ENCODE measurements around the gene SND1. TPM values are rescaled to one million over a fixed set of nuclear protein-coding genes. Genes with fewer than 3 reads are reported as not detected.

Gene SND1
- total RNA-seq, 1 experiment from 2014 or later: 274 TPM

- Histone ChIP-seq H3K4me3 (ENCODE audit: low read depth, low read length) (no peak overlapping the region), H3K4me1 (peaks cover 46% of the 10 kb centered on the region), H3K9me3 (no peaks in the 10 kb centered on the region), H3K27me3 (replicated peaks; ENCODE audit: control insufficient read depth, insufficient read depth, low read length) (no peaks in the 10 kb centered on the region), H3K36me3 (ENCODE audit: control insufficient read depth, insufficient read depth, low read length) (no peaks in the 10 kb centered on the region)
- Mint-ChIP-seq H3K9me3 (ENCODE audit: unreplicated experiment) (no peaks in the 10 kb centered on the region), H3K27ac (ENCODE audit: unreplicated experiment) (no peak overlapping the region), H3K4me3 (ENCODE audit: unreplicated experiment) (no peak overlapping the region), H3K36me3 (ENCODE audit: insufficient read depth, unreplicated experiment) (peaks cover 23% of the 10 kb centered on the region), H3K4me1 (ENCODE audit: low read depth, unreplicated experiment) (peaks cover 19% of the 10 kb centered on the region), H3K27me3 (ENCODE audit: insufficient read depth, unreplicated experiment) (no peaks in the 10 kb centered on the region)
- CTCF ChIA-PET: interaction anchor here (0.8 kb wide), 1 partner anchor 295 kb away, joined by 4 read pairs; no protein-coding TSS in a partner anchor
- intact Hi-C loops (cut with micrococcal nuclease; ENCODE audit: unreplicated experiment): no loop called here
- POLR2A ChIA-PET: no interaction called here
- no peak for TF ChIP-seq CTCF (IDR thresholded peaks at IDR 0.05; ENCODE audit: insufficient read depth in 1 of 2, low read depth in 1 of 2, low read length in 1 of 2, severe bottlenecking in 1 of 2, unreplicated experiment in 1 of 2)
- no TSS peak for BruUV-seq (replicated peaks)
- DNase-seq: no peak
Observed at GRCh38 chr7:127914693-127915092, 262.7 kb downstream of the SND1 start.

- Histone ChIP-seq H3K9me3 (no peaks in the 10 kb centered on the region), H3K36me3 (ENCODE audit: control insufficient read depth, insufficient read depth, low read length) (no peaks in the 10 kb centered on the region), H3K4me3 (ENCODE audit: low read depth, low read length) (no peak overlapping the region), H3K27me3 (replicated peaks; ENCODE audit: control insufficient read depth, insufficient read depth, low read length) (no peaks in the 10 kb centered on the region), H3K4me1 (peaks cover 38% of the 10 kb centered on the region)
- BruUV-seq (replicated peaks): no TSS peak
- Mint-ChIP-seq H3K9me3 (ENCODE audit: unreplicated experiment) (no peaks in the 10 kb centered on the region), H3K4me3 (ENCODE audit: unreplicated experiment) (no peak overlapping the region), H3K27ac (ENCODE audit: unreplicated experiment) (no peak overlapping the region), H3K27me3 (ENCODE audit: insufficient read depth, unreplicated experiment) (no peaks in the 10 kb centered on the region), H3K36me3 (ENCODE audit: insufficient read depth, unreplicated experiment) (peaks cover 10% of the 10 kb centered on the region), H3K4me1 (ENCODE audit: low read depth, unreplicated experiment) (peaks cover 10% of the 10 kb centered on the region)
- CTCF ChIA-PET: no interaction called here
- POLR2A ChIA-PET: no interaction called here
- intact Hi-C loops (cut with micrococcal nuclease; ENCODE audit: unreplicated experiment): no loop called here
- TF ChIP-seq CTCF (IDR thresholded peaks at IDR 0.05; ENCODE audit: insufficient read depth in 1 of 2, low read depth in 1 of 2, low read length in 1 of 2, severe bottlenecking in 1 of 2, unreplicated experiment in 1 of 2): no peak
- DNase-seq: peak in 1 of 2 experiments; percentile 9
Observed at GRCh38 chr7:127916735-127917134, 264.7 kb downstream of the SND1 start.

- ChIA-PET POLR2A (no interaction called here), CTCF (no interaction called here)
- Histone ChIP-seq H3K36me3 (ENCODE audit: control insufficient read depth, insufficient read depth, low read length) (no peaks in the 10 kb centered on the region), H3K4me1 (peaks cover 28% of the 10 kb centered on the region), H3K27me3 (replicated peaks; ENCODE audit: control insufficient read depth, insufficient read depth, low read length) (no peaks in the 10 kb centered on the region), H3K4me3 (ENCODE audit: low read depth, low read length) (no peak overlapping the region), H3K9me3 (no peaks in the 10 kb centered on the region)
- Mint-ChIP-seq H3K27ac (ENCODE audit: unreplicated experiment) (no peak overlapping the region), H3K4me3 (ENCODE audit: unreplicated experiment) (no peak overlapping the region), H3K4me1 (ENCODE audit: low read depth, unreplicated experiment) (peaks cover 6% of the 10 kb centered on the region), H3K27me3 (ENCODE audit: insufficient read depth, unreplicated experiment) (no peaks in the 10 kb centered on the region), H3K9me3 (ENCODE audit: unreplicated experiment) (no peaks in the 10 kb centered on the region), H3K36me3 (ENCODE audit: insufficient read depth, unreplicated experiment) (peaks cover 16% of the 10 kb centered on the region)
- TF ChIP-seq CTCF (IDR thresholded peaks at IDR 0.05; ENCODE audit: insufficient read depth in 1 of 2, low read depth in 1 of 2, low read length in 1 of 2, severe bottlenecking in 1 of 2, unreplicated experiment in 1 of 2): no peak
- intact Hi-C loops (cut with micrococcal nuclease; ENCODE audit: unreplicated experiment): no loop called here
- DNase-seq: no peak
- BruUV-seq (replicated peaks): no TSS peak
Observed at GRCh38 chr7:127918130-127918529, 266.1 kb downstream of the SND1 start.
